Measurements from ENCODE around the gene CYB5RL. TPM values are rescaled to one million over a fixed set of nuclear protein-coding genes. Genes with fewer than 3 reads are reported as not detected.

CYB5RL gene
- total and polyA plus RNA-seq, 2 donors (not counting 3 experiments of a cell fraction or from before 2014, with no cell fraction given) = 5.8 to 8.6 TPM

DNA sequence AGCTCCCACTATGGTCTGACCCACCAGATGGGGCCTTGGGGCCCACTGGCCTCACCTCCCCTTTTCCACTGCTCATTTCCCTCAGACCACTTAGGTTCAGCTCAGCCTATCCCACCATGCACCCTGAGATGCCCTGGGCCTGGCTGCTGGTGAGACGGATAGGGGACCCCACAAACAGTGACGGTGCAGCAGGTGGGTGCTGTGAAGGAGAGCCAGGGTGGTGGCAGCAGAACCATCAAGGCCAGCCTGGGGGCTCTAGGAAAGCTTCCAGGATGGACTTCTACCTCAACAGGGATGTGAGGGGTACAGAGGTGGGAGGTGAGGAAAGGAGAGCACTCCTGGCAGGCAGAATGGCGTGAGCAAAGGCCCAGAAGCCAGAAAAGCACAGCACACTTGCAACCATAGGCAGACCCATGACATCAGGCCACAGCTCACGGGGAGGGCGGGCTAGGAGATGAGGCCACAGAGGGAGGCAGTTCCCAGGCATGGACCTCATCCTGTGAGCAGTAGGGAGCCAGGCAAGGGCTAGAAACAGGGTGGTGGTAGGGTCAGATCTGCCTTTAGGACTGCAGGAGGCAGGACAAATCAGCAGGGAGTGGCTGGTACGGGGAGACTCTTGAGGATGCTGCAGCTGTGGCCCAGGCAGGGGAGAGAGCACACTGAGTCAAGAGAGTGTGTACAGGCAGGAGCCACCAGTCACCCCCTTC lies 23.1 kb downstream of the CYB5RL start:
- Histone ChIP-seq H3K4me2 (ENCODE audit: insufficient read depth, low read length) (no peak overlapping the region), H3K4me3 (replicated peaks in 1 of 3; ENCODE audit: insufficient read depth in 1 of 3, low read depth in 1 of 3, low read length in 3 of 3) (no peak overlapping the region), H3K4me1 (ENCODE audit: control insufficient read depth, extremely low read depth, insufficient read depth, low read length) (peaks cover 17% of the 10 kb centered on the region), H3K79me2 (ENCODE audit: control insufficient read depth, insufficient read depth, low read length) (no peaks in the 10 kb centered on the region), H3K9ac (replicated peaks; ENCODE audit: extremely low read depth, insufficient read depth, low read length) (no peak overlapping the region), H3K27ac (ENCODE audit: insufficient read depth, low read depth, low read length) (no peak overlapping the region), H2AFZ (ENCODE audit: low read depth, low read length) (no peak overlapping the region), H3K27me3 (ENCODE audit: control insufficient read depth in 2 of 2, insufficient read depth in 2 of 2, low read length in 2 of 2) (no peaks in the 10 kb centered on the region), H3K36me3 (ENCODE audit: control insufficient read depth in 2 of 2, extremely low read depth in 1 of 2, insufficient read depth in 2 of 2, low read length in 2 of 2) (no peaks in the 10 kb centered on the region), H3K9me3 (replicated peaks; ENCODE audit: control insufficient read depth, insufficient read depth, low read length) (no peaks in the 10 kb centered on the region), H4K20me1 (replicated peaks; ENCODE audit: control insufficient read depth, extremely low read depth, insufficient read depth, low read length) (no peaks in the 10 kb centered on the region), H3K9me1 (replicated peaks; ENCODE audit: control insufficient read depth, extremely low read depth, insufficient read depth, low read length) (no peaks in the 10 kb centered on the region)
- no TSS peak for BruUV-seq (replicated peaks)
- ChIA-PET POLR2A (no interaction called here), CTCF (no interaction called here)
- DNase-seq (ENCODE audit: low read depth, low spot score) = no peak
- FAIRE-seq = no peak
- intact Hi-C loops (cut with micrococcal nuclease) = no loop called here
- TF ChIP-seq JUN (IDR thresholded peaks at IDR 0.05; ENCODE audit: borderline replicate concordance, insufficient read depth, insufficient read length, low read depth) (no peak), FOS (IDR thresholded peaks at IDR 0.05; ENCODE audit: borderline replicate concordance, insufficient read depth, low read length) (no peak), CTCF (IDR thresholded peaks at IDR 0.05; ENCODE audit: extremely low read depth in 1 of 2, insufficient read depth in 1 of 2, low read depth in 1 of 2, low read length in 2 of 2) (no peak), POLR2A (IDR thresholded peaks at IDR 0.05; ENCODE audit: low read depth, low read length) (no peak), EZH2 (IDR thresholded peaks at IDR 0.05; ENCODE audit: borderline replicate concordance, low read depth, low read length, severe bottlenecking) (no peak), GATA2 (IDR thresholded peaks at IDR 0.05; ENCODE audit: insufficient read depth, insufficient read length, low read depth, low read length) (no peak), POLR2AphosphoS5 (IDR thresholded peaks at IDR 0.05; ENCODE audit: insufficient read depth, low read depth, low read length) (no peak), MYC (IDR thresholded peaks at IDR 0.05; ENCODE audit: low read depth, low read length) (no peak)
- TF ChIP-seq, protein P1, sequence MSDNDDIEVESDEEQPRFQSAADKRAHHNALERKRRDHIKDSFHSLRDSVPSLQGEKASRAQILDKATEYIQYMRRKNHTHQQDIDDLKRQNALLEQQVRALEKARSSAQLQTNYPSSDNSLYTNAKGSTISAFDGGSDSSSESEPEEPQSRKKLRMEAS (IDR thresholded peaks at IDR 0.05; ENCODE audit: insufficient read depth, insufficient read length) = no peak
- dilution Hi-C loops (cut with MboI; ENCODE audit: extremely low pct_ligation_motif_present, low sequenced_read_pairs) = no loop called here

All from endothelial cell of umbilical vein (primary cell).